SK-N-SH (cell line): ENCODE data around the gene PTPN4.

Experiments
- EP300 ChIP-seq, 2 experiments: IDR thresholded peaks; 2 replicates each; pipeline versions ENCODE4 v1.4.0 to v1.6.1; 2012; ENCODE audit warnings: borderline replicate concordance in 1 of 2, low read depth in 1 of 2, low read length in 1 of 2
- GABPA ChIP-seq: IDR thresholded peaks from 2 replicates; pipeline ENCODE4 v1.4.0; 2012; ENCODE audit warnings: low read depth, mild to moderate bottlenecking
- JUND ChIP-seq: IDR thresholded peaks from 2 replicates; pipeline ENCODE4 v1.4.0; 2012
- MXI1 ChIP-seq: IDR thresholded peaks from 2 replicates; pipeline ENCODE4 v1.6.1; 2012; ENCODE audit warnings: mild to moderate bottlenecking, low read depth, low read length, improper control_type of control experiment
- POLR2AphosphoS5 ChIP-seq: IDR thresholded peaks from 2 replicates; pipeline ENCODE4 v1.6.1; 2012; ENCODE audit warnings: low read depth, low read length
- RAD21 ChIP-seq: IDR thresholded peaks from 2 replicates; pipeline ENCODE4 v1.6.1; 2012; ENCODE audit warnings: mild to moderate bottlenecking, low read length
- SIN3A ChIP-seq: IDR thresholded peaks from 2 replicates; pipeline ENCODE4 v1.6.1; 2012; ENCODE audit warnings: low read depth, mild to moderate bottlenecking, low read length, moderate library complexity, borderline replicate concordance
- YY1 ChIP-seq: IDR thresholded peaks from 2 replicates; pipeline ENCODE4 v1.4.0; 2012; ENCODE audit warnings: low read depth, mild to moderate bottlenecking
- TF ChIP-seq, protein P1 (sequence below): fragments of 200-600 bp; sonication (generic); IDR thresholded peaks from 2 replicates; pipeline ENCODE4 v1.6.1; 2017; ENCODE audit warnings: antibody characterized with exemption, mild to moderate bottlenecking, moderate library complexity
- TF ChIP-seq, protein P2 (sequence below): IDR thresholded peaks from 2 replicates; pipeline ENCODE4 v1.4.0; 2012; ENCODE audit warnings: low read depth

DNA sequence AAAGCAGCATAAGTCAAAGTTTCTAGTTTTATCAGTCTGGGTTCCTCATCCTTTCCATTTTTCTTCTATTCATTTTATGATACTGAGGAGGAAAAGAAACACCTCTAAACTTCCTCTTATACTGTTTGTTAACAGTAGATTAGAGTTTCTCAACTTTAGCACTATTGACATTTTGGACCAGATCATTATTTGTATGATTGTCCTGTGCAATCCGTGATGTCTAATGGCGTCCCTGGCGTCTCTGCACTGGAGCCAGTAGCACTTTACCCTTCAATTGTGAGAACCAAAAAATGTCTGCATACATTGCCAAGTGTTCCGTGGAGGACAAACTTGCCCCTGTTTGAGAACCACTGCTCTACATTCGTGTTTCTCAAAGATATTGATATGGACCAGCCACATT is 25.2 kb downstream of the PTPN4 start:
- TF ChIP-seq, protein P1, sequence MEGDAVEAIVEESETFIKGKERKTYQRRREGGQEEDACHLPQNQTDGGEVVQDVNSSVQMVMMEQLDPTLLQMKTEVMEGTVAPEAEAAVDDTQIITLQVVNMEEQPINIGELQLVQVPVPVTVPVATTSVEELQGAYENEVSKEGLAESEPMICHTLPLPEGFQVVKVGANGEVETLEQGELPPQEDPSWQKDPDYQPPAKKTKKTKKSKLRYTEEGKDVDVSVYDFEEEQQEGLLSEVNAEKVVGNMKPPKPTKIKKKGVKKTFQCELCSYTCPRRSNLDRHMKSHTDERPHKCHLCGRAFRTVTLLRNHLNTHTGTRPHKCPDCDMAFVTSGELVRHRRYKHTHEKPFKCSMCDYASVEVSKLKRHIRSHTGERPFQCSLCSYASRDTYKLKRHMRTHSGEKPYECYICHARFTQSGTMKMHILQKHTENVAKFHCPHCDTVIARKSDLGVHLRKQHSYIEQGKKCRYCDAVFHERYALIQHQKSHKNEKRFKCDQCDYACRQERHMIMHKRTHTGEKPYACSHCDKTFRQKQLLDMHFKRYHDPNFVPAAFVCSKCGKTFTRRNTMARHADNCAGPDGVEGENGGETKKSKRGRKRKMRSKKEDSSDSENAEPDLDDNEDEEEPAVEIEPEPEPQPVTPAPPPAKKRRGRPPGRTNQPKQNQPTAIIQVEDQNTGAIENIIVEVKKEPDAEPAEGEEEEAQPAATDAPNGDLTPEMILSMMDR, result no peak
- no peak for TF ChIP-seq EP300 (IDR thresholded peaks at IDR 0.05; ENCODE audit: borderline replicate concordance in 1 of 2, low read depth in 1 of 2, low read length in 1 of 2)
- no peak for TF ChIP-seq JUND
- TF ChIP-seq RAD21, result no peak
- TF ChIP-seq, protein P2, sequence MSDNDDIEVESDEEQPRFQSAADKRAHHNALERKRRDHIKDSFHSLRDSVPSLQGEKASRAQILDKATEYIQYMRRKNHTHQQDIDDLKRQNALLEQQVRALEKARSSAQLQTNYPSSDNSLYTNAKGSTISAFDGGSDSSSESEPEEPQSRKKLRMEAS, result no peak
- no peak for TF ChIP-seq YY1
- no peak for TF ChIP-seq GABPA
- no peak for TF ChIP-seq SIN3A
- no peak for TF ChIP-seq MXI1
- no peak for TF ChIP-seq POLR2AphosphoS5
